ENCODE data around the gene ACSL3.

Gene ACSL3

DNA sequence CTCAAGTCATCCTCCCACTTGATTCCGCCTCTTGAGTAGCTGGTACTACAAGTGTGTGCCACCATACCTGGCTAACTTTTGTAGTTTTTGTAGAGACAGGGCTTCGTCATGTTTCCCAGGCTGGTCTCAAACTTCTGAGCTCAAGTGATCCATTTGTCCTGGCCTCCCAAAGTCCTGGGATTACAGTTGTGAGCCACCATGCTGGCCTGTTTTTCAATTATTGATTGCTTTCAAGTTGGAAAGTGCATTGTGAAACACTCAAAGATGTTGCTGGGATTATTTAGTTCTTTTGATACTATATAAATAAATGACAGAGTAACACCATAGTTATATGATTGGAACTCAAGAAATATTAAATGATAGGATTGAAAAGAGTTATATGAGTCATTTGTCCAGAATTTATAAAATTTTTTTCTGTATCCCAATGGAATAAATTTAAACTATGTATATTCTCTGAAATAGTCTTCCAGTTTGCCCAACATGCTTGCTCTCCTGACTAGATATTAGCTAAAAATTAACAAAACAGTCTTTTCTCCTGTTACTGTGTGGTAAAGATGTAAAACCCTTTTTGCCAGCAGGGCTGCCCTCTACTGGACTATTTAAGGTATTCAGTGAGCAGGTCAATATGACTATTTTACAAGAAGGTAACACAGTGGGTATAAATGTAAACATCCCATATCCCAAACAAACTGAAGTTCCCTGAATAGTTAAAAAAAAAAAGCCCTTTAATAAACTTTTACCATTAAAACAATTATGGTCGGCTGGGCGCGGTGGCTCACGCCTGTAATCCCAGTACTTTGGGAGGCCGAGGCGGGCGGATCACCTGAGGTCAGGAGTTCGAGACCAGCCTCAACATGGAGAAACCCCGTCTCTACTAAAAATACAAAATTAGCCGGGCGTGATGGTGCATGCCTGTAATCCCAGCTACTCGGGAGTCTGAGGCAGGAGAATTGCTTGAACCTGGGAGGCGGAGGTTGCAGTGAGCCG lies 42.7 kb downstream of the ACSL3 start:
- no peak for FAIRE-seq
- TF ChIP-seq, protein P1, sequence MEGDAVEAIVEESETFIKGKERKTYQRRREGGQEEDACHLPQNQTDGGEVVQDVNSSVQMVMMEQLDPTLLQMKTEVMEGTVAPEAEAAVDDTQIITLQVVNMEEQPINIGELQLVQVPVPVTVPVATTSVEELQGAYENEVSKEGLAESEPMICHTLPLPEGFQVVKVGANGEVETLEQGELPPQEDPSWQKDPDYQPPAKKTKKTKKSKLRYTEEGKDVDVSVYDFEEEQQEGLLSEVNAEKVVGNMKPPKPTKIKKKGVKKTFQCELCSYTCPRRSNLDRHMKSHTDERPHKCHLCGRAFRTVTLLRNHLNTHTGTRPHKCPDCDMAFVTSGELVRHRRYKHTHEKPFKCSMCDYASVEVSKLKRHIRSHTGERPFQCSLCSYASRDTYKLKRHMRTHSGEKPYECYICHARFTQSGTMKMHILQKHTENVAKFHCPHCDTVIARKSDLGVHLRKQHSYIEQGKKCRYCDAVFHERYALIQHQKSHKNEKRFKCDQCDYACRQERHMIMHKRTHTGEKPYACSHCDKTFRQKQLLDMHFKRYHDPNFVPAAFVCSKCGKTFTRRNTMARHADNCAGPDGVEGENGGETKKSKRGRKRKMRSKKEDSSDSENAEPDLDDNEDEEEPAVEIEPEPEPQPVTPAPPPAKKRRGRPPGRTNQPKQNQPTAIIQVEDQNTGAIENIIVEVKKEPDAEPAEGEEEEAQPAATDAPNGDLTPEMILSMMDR (IDR thresholded peaks at IDR 0.05; ENCODE audit: insufficient read depth, missing control alignments): peak; percentile 81
- peak; percentile 22 for DNase-seq (ENCODE audit: insufficient read length, low spot score)

DNA sequence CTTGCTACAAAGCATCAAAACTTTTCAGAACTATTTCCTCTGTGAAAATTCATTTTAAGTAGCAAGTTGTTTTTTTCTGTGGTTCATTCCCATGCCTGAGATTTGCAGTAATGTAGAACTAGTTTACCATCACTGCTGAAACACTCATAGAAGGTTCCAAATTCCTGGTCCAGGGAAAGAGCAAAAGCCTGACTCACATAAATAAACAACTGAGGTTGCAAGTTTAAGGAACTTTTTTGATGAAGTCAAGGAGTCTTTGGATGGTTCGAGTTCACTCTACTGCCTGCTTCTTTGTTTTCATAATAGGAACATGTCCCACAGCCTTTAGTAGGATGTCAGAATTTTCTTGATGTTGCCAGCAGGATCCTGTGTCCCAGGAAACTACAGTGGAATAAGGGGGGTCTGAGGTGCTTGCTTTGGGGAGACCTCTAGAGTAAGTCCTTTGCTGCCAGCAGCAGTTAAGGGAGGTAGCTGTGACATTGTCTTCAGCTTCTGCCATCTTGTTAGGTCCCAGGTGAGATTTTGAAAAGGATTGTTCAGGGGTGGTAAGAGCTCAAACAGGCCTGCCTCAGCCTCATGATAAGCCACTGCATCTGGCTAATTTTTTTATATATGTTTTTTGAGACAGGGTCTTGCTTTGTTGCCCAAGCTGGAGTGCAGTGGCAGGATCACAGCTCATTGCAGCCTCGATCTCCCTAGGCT lies 43.9 kb downstream of the ACSL3 start:
- DNase-seq (ENCODE audit: insufficient read length, low spot score) (no peak), FAIRE-seq (no peak)
- TF ChIP-seq, protein P1 (IDR thresholded peaks at IDR 0.05; ENCODE audit: insufficient read depth, missing control alignments): no peak

DNA sequence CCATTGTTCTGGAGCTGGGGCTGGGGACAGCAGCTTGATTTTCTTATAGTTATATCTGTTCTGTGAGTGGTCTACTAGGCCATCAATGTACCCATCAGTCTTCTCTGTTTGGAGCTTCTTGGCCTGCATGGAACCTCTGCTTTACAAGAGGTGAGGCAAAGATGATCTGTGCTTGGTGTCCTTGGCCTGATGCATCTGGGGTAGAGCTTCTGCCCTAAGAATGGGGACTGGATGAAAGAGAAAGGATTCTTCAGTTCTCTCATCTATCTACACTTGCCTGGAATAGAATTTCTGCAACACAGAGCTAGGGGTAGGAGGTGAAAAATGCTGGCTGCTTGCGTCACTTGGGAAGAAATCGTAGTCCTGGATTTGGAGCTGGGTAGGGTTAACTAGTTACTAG lies 46.2 kb downstream of the ACSL3 start:
- TF ChIP-seq, protein P1 (IDR thresholded peaks at IDR 0.05; ENCODE audit: insufficient read depth, missing control alignments): no peak
- FAIRE-seq (no peak), DNase-seq (ENCODE audit: insufficient read length, low spot score) (no peak)

DNA sequence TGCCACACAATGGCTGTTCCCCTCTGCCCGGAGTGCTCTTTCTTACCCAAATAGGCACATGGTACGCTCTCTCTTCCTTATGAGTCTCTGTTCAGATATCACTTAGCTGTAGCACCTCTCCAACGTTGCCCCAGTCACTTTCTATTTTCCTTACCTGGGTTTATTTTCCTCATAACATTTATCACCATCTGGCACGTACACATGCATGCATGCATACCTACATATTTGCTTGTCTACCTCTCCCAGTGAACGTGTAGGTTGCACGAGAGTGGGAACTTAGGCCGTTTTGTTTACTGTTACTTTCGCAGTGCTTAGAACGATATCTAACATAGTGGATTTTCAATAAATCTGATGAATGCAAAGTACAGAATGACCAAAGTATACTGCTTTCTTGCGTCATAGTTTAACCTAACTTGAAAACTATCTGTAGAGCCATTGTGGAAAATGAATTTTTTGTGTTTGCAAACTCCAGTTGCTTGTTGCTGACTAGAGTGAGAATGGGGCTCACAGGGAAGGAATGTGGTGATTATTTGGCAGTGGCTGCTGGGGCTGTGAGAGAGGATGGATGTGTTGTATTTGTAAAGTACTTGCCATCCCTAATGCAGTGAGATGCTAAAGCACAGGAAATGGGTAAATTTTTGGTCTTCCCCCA lies 47.1 kb downstream of the ACSL3 start:
- DNase-seq (ENCODE audit: insufficient read length, low spot score): no peak
- no peak for FAIRE-seq
- TF ChIP-seq, protein P1 (IDR thresholded peaks at IDR 0.05; ENCODE audit: insufficient read depth, missing control alignments): no peak

DNA sequence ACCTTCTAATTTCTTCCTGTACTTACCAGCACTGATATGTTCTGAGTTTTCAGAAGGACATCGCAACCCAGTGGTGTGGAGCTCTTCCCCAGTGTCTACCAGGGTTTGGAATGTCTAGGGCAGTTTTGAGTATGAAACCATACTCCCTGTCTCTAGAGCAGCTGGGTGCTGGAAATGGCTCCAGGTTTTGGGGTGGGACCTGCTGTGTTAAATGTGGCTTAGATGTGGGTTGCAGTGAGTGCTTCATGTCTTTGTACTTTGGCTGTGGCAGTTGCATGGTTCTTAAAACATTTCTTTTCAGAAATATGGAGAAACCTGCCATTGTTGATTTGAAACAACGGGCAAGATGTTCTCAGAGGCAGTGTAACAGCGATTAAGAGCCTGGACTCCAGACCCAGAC lies 48.5 kb downstream of the ACSL3 start:
- TF ChIP-seq, protein P1 (IDR thresholded peaks at IDR 0.05; ENCODE audit: insufficient read depth, missing control alignments): no peak
- DNase-seq (ENCODE audit: insufficient read length, low spot score): no peak

DNA sequence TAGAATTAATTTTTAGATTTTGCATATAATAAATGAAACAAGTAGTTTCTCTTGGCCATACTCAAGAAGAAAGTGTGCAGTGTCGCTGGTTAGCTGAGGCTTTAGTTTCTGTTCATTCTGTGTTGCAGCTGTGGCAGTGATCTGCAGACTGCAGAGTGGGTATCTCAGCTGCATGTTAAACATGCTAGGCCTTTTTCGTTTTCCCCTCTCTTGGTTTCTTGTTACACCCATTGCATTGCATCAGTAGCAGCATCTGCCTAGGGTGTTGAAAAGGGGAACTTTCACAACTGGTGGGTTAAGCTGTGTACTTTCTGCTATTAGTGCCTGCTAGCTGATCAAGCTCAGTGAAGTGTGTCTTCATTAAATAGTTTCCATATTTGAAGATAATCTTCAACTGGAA lies 51.3 kb downstream of the ACSL3 start:
- FAIRE-seq (no peak), DNase-seq (ENCODE audit: insufficient read length, low spot score) (no peak)
- TF ChIP-seq, protein P1 (IDR thresholded peaks at IDR 0.05; ENCODE audit: insufficient read depth, missing control alignments): no peak

More for the DNA sequence above, 48.5 kb downstream of the ACSL3 start:
- no peak for FAIRE-seq

Data from D721Med (cell line).